ENCODE results near the gene FAM32A.

DNA sequence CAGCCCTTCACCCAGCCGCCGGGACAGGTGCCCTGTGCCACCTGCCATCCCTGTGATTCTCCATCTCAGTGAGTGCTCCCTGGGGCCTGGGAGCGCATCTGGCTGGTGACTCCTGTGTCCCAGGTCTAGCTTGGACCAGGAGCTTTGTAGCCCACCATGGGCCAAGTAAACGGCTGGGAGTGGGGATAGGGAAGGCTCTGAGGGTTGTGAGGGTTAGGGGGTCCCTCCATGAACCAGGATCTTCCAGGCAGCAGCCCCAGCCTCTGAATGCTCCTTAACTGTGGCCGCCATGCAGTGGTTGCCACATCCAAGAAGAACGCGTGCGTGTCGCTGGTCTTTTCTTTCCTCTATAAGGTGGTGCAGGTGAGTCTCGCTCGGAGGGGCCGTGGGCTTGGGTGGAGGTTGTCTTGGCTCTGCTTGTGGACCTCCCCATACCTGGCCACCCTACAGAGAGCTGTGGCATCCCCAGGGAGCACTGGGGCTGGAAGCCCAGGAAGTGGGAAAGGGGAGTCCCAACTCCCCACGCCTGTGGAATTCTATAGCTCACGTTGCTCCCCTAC is 20.9 kb downstream of the FAM32A start:
- TF ChIP-seq EP300 (IDR thresholded peaks at IDR 0.05; ENCODE audit: low read depth) (no peak), POLR2A (IDR thresholded peaks at IDR 0.05) (no peak), POLR2AphosphoS5 (IDR thresholded peaks at IDR 0.05) (no peak)
- TF ChIP-seq, protein P1, sequence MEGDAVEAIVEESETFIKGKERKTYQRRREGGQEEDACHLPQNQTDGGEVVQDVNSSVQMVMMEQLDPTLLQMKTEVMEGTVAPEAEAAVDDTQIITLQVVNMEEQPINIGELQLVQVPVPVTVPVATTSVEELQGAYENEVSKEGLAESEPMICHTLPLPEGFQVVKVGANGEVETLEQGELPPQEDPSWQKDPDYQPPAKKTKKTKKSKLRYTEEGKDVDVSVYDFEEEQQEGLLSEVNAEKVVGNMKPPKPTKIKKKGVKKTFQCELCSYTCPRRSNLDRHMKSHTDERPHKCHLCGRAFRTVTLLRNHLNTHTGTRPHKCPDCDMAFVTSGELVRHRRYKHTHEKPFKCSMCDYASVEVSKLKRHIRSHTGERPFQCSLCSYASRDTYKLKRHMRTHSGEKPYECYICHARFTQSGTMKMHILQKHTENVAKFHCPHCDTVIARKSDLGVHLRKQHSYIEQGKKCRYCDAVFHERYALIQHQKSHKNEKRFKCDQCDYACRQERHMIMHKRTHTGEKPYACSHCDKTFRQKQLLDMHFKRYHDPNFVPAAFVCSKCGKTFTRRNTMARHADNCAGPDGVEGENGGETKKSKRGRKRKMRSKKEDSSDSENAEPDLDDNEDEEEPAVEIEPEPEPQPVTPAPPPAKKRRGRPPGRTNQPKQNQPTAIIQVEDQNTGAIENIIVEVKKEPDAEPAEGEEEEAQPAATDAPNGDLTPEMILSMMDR (IDR thresholded peaks at IDR 0.05), result no peak

All from transverse colon (tissue), 4 donors.